ENCODE measurements around the gene TJP3.
A peak's percentile ranks its signal among the peaks of the same experiment; 100 is the strongest.

Gene TJP3

GRCh38 chr19:3674784-3675543, 33.2 kb upstream of the TJP3 start:
- peaks cover 3% of the 10 kb centered on the region; the same call in 1 of the 2 replicates for H3K4me1 ChIP-seq (ENCODE audit: insufficient read depth, low read length)
- H3K27ac ChIP-seq (ENCODE audit: low read length), result no peak overlapping the region
- H3K36me3 ChIP-seq (ENCODE audit: insufficient read depth, low read depth, low read length), result no peaks in the 10 kb centered on the region
- H3K9me3 ChIP-seq (ENCODE audit: insufficient read depth, low read depth, low read length), result no peaks in the 10 kb centered on the region
- H3K27me3 ChIP-seq (ENCODE audit: insufficient read depth, low read length), result no peaks in the 10 kb centered on the region
- H3K4me3 ChIP-seq (ENCODE audit: low read length), result no peak overlapping the region
- H3K9ac ChIP-seq (ENCODE audit: low read depth, low read length), result no peak overlapping the region

GRCh38 chr19:3678188-3678587, 30.0 kb upstream of the TJP3 start:
- Histone ChIP-seq H3K27ac (ENCODE audit: low read length) (no peak overlapping the region), H3K27me3 (ENCODE audit: insufficient read depth, low read length) (no peaks in the 10 kb centered on the region), H3K9ac (ENCODE audit: low read depth, low read length) (no peak overlapping the region), H3K4me1 (ENCODE audit: insufficient read depth, low read length) (peaks cover 6% of the 10 kb centered on the region), H3K36me3 (ENCODE audit: insufficient read depth, low read depth, low read length) (no peaks in the 10 kb centered on the region), H3K9me3 (ENCODE audit: insufficient read depth, low read depth, low read length) (no peaks in the 10 kb centered on the region), H3K4me3 (ENCODE audit: low read length) (no peak overlapping the region)

DNA sequence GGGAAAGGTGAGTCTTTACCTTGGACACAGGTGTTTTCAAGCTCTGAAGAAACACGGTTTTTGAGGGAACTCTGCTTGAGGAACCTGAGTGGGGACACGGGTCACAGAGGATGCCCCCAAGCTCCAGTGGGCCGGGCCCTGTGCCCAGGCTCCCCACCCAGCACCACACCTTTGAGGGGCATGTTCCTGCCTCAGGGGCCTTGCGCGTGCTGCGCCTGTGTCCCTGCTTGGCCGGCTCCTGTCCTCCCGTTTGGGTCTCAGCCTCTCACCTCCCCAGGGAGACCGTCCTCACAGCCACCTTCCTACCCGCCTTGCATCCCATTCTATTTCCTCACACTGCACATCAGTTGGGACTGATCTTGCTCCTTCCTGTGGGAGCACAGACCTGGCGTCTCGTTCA, 29.0 kb upstream of the TJP3 start:
- Histone ChIP-seq H3K27ac (ENCODE audit: low read length) (no peak overlapping the region), H3K9me3 (ENCODE audit: insufficient read depth, low read depth, low read length) (no peaks in the 10 kb centered on the region), H3K4me1 (ENCODE audit: insufficient read depth, low read length) (peaks cover 9% of the 10 kb centered on the region), H3K36me3 (ENCODE audit: insufficient read depth, low read depth, low read length) (peaks cover 1% of the 10 kb centered on the region; the same call in 1 of the 2 replicates), H3K4me3 (ENCODE audit: low read length) (no peak overlapping the region), H3K27me3 (ENCODE audit: insufficient read depth, low read length) (no peaks in the 10 kb centered on the region), H3K9ac (ENCODE audit: low read depth, low read length) (no peak overlapping the region)

GRCh38 chr19:3679581-3679980, 28.6 kb upstream of the TJP3 start:
- peaks cover 6% of the 10 kb centered on the region for H3K36me3 ChIP-seq (ENCODE audit: insufficient read depth, low read depth, low read length)
- peaks cover 4% of the 10 kb centered on the region for H3K9me3 ChIP-seq (ENCODE audit: insufficient read depth, low read depth, low read length)
- no peaks in the 10 kb centered on the region for H3K27me3 ChIP-seq (ENCODE audit: insufficient read depth, low read length)
- no peak overlapping the region for H3K27ac ChIP-seq (ENCODE audit: low read length)
- peaks cover 9% of the 10 kb centered on the region for H3K4me1 ChIP-seq (ENCODE audit: insufficient read depth, low read length)
- no peak overlapping the region for H3K4me3 ChIP-seq (ENCODE audit: low read length)
- no peak overlapping the region for H3K9ac ChIP-seq (ENCODE audit: low read depth, low read length)

DNA sequence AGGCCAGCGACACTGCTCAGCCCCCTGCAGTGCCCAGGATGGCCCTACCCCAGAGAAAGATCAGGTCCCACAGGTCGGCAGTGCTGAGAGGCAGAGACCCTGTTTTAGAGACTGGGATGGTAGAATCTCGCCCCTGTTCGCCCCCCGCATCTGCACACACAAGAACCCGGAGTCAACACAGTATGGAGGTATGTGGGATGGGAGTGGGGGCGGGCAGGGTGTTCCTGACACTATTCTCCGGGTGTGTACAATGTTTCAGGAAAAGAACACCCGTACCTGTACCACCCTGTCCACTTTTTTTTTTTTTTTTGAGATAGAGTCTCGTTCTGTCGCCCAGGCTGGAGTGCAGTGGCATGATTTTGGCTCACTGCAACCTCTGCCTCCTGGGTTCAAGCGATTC, 27.2 kb upstream of the TJP3 start:
- Histone ChIP-seq H3K27ac (ENCODE audit: low read length) (no peak overlapping the region), H3K4me3 (ENCODE audit: low read length) (no peak overlapping the region), H3K4me1 (ENCODE audit: insufficient read depth, low read length) (peaks cover 9% of the 10 kb centered on the region), H3K27me3 (ENCODE audit: insufficient read depth, low read length) (no peaks in the 10 kb centered on the region), H3K36me3 (ENCODE audit: insufficient read depth, low read depth, low read length) (peaks cover 8% of the 10 kb centered on the region), H3K9me3 (ENCODE audit: insufficient read depth, low read depth, low read length) (peaks cover 10% of the 10 kb centered on the region), H3K9ac (ENCODE audit: low read depth, low read length) (no peak overlapping the region)

GRCh38 chr19:3682286-3682685, 25.9 kb upstream of the TJP3 start:
- H3K9me3 ChIP-seq (ENCODE audit: insufficient read depth, low read depth, low read length), result peaks cover 10% of the 10 kb centered on the region
- H3K9ac ChIP-seq (ENCODE audit: low read depth, low read length), result no peak overlapping the region
- H3K36me3 ChIP-seq (ENCODE audit: insufficient read depth, low read depth, low read length), result peaks cover 8% of the 10 kb centered on the region
- H3K27me3 ChIP-seq (ENCODE audit: insufficient read depth, low read length), result no peaks in the 10 kb centered on the region
- no peak overlapping the region for H3K4me3 ChIP-seq (ENCODE audit: low read length)
- peaks cover 9% of the 10 kb centered on the region for H3K4me1 ChIP-seq (ENCODE audit: insufficient read depth, low read length)
- H3K27ac ChIP-seq (ENCODE audit: low read length), result no peak overlapping the region

DNA sequence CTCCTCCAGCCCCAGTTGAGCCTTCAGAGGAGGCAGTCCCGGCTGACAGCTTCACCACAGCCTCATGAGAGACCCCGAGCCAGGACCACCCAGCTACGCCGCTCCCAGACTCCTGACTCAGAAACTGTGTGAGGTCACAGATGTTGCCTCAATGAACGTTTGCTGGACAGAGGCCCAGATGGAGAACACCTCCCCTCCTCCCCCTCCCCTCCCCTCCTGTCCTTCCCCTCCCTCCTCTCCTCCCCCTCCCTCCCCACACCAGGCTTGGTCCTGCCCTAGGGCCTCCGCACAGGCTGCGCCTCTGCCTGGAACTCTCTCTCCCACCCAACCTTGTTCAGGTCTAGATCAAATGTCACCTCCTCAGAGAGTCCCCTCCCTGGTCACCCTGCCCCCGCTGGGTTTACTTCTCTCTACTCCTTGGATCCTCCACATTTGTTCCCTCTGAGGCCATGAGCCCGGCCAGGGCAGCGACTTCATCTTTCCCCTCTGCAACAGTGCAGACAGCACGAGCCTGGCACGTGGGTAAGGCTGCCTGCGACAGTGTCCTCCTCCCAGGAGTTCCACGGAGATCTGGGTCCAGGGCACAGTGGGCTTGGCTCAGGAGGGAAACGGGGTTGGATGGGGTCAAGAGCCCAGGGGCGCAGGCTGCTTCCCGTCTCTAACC, 25.3 kb upstream of the TJP3 start:
- Histone ChIP-seq H3K36me3 (ENCODE audit: insufficient read depth, low read depth, low read length) (peaks cover 8% of the 10 kb centered on the region), H3K9me3 (ENCODE audit: insufficient read depth, low read depth, low read length) (peaks cover 10% of the 10 kb centered on the region), H3K4me3 (ENCODE audit: low read length) (no peak overlapping the region), H3K9ac (ENCODE audit: low read depth, low read length) (peak overlapping the region; percentile 10; the same call in 1 of the 2 replicates), H3K4me1 (ENCODE audit: insufficient read depth, low read length) (peaks cover 9% of the 10 kb centered on the region), H3K27ac (ENCODE audit: low read length) (peak overlapping the region; percentile 96), H3K27me3 (ENCODE audit: insufficient read depth, low read length) (no peaks in the 10 kb centered on the region)

DNA sequence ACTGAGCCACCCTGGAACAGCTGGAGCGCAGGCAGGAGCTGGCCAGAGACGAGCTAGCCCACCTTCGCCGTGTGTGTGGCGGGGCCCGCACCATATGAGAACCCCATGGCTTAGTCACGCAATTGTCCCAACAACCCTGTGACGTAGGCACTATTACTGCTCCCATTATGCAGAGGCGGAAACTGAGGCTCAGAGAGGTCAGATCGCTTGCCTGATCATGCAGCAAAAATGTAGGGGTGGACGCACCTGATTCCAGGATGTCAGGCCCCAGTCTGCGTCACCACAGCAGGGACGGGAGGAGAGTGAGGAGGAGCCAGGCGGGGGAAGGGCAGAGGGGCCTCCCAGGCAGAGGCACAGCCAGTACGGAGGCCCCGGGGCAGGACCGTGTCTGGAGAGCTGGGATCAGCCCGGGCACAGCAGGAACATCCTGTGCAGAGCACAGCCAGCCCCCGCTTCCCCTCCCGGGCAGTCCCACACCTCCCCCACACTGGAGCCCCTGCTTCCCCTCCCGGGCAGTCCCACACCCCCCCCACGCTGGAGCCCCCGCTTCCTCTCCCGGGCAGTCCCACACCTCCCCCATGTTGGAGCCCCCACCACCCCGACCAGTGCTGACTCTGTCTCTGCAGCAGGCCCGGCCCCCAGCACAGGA, 24.7 kb upstream of the TJP3 start:
- Histone ChIP-seq H3K36me3 (ENCODE audit: insufficient read depth, low read depth, low read length) (peaks cover 8% of the 10 kb centered on the region), H3K4me3 (ENCODE audit: low read length) (no peak overlapping the region), H3K9ac (ENCODE audit: low read depth, low read length) (peak overlapping the region; percentile 53; the same call in 1 of the 2 replicates), H3K4me1 (ENCODE audit: insufficient read depth, low read length) (peaks cover 15% of the 10 kb centered on the region), H3K9me3 (ENCODE audit: insufficient read depth, low read depth, low read length) (peaks cover 10% of the 10 kb centered on the region), H3K27me3 (ENCODE audit: insufficient read depth, low read length) (no peaks in the 10 kb centered on the region), H3K27ac (ENCODE audit: low read length) (peak overlapping the region; percentile 96)

- Histone ChIP-seq H3K36me3 (ENCODE audit: insufficient read depth, low read depth, low read length) (peaks cover 8% of the 10 kb centered on the region), H3K27me3 (ENCODE audit: insufficient read depth, low read length) (no peaks in the 10 kb centered on the region), H3K4me1 (ENCODE audit: insufficient read depth, low read length) (peaks cover 15% of the 10 kb centered on the region), H3K4me3 (ENCODE audit: low read length) (no peak overlapping the region), H3K27ac (ENCODE audit: low read length) (peak overlapping the region; percentile 96), H3K9ac (ENCODE audit: low read depth, low read length) (peak overlapping the region; percentile 53; the same call in 1 of the 2 replicates), H3K9me3 (ENCODE audit: insufficient read depth, low read depth, low read length) (peaks cover 10% of the 10 kb centered on the region)
These were observed 23.9 kb upstream of the TJP3 start for GRCh38 chr19:3684054-3684816.

GRCh38 chr19:3684817-3685410, 23.3 kb upstream of the TJP3 start:
- Histone ChIP-seq H3K9ac (ENCODE audit: low read depth, low read length) (no peak overlapping the region), H3K27ac (ENCODE audit: low read length) (no peak overlapping the region), H3K27me3 (ENCODE audit: insufficient read depth, low read length) (no peaks in the 10 kb centered on the region), H3K4me3 (ENCODE audit: low read length) (no peak overlapping the region), H3K4me1 (ENCODE audit: insufficient read depth, low read length) (peaks cover 15% of the 10 kb centered on the region), H3K9me3 (ENCODE audit: insufficient read depth, low read depth, low read length) (peaks cover 10% of the 10 kb centered on the region), H3K36me3 (ENCODE audit: insufficient read depth, low read depth, low read length) (peaks cover 8% of the 10 kb centered on the region)

DNA sequence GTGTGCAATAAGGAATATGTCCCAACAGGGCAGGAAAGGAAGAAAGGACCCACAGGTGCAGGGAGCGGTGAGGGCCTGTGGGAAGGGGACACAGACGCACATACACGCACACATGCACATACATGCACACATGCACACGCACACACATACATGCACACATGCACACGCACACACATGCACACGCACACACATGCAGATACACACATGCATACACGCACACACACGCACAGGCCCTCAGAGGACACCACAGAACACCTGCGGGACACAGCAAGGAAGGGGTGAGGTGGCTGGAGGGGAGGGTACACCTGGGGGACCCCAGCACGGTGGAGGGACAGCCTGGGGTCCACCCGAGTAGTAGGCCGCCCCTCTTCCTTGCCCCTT, 20.8 kb upstream of the TJP3 start:
- Histone ChIP-seq H3K9me3 (ENCODE audit: insufficient read depth, low read depth, low read length) (peaks cover 10% of the 10 kb centered on the region), H3K36me3 (ENCODE audit: insufficient read depth, low read depth, low read length) (peaks cover 8% of the 10 kb centered on the region), H3K4me1 (ENCODE audit: insufficient read depth, low read length) (peaks cover 13% of the 10 kb centered on the region), H3K9ac (ENCODE audit: low read depth, low read length) (peak overlapping the region; percentile 69; the same call in 1 of the 2 replicates), H3K27ac (ENCODE audit: low read length) (peak overlapping the region; percentile 40), H3K27me3 (ENCODE audit: insufficient read depth, low read length) (no peaks in the 10 kb centered on the region), H3K4me3 (ENCODE audit: low read length) (peak overlapping the region; percentile 56)
